HCT116 (cell line): ENCODE data around the gene OR5C1. TPM values are rescaled to one million over a fixed set of nuclear protein-coding genes. Genes with fewer than 3 reads are reported as not detected.

Experiments used
- ATAC-seq: fragments of 200-7000 bp; cut with Tn5 transposase; 2 replicates; pipeline ENCODE4 v1.9.1; 2020; ENCODE audit warnings: mild to moderate bottlenecking, moderate library complexity
- BruUV-seq: library from RNA; stranded (reverse); fragments of 400-500 nt; replicated peaks from 2 replicates; lab custom pipeline; 2021; lab: Mats Ljungman, UMichigan
- CTCF ChIA-PET: fragments of 300-600 bp; sonication (Branson Sonifier 250); formaldehyde crosslinking; loops from one replicate; lab custom pipeline; 2021; ENCODE audit warnings: antibody characterized with exemption; lab: Charles Lee
- POLR2A ChIA-PET: fragments of 300-600, 350-600 bp; sonication (Branson Sonifier 250); formaldehyde crosslinking; loops from one replicate; lab custom pipeline; 2021; ENCODE audit warnings: antibody characterized with exemption; lab: Charles Lee
- RAD21 ChIA-PET, 2 experiments: fragments of 300-600 bp; sonication (Branson Sonifier 250); formaldehyde crosslinking; loops; one replicate each; lab custom pipeline; 2023; ENCODE audit warnings: low total read pairs in 2 of 2; ENCODE audit not compliant: uncharacterized antibody in 2 of 2, unreplicated experiment in 2 of 2, low non-redundant PET in 1 of 2; lab: Charles Lee
- DNase-seq: peaks from one replicate; pipeline ENCODE4 v3.0.0-alpha.2; 2010; ENCODE audit warnings: low read depth, low spot score
- H2AFZ ChIP-seq: fragments of 200-600 bp; shearing (Covaris generic), sonication (generic); 2 replicates; pipeline ENCODE4 v1.6.1; 2017; ENCODE audit warnings: low read depth, mixed run types, mixed read lengths, antibody characterized with exemption, low read length; ENCODE audit not compliant: poor library complexity, severe bottlenecking
- H3K27ac ChIP-seq: 2 replicates; pipeline ENCODE4 v1.5.1; 2012; ENCODE audit warnings: low read depth, low read length
- H3K27me3 ChIP-seq: fragments of 200-600 bp; sonication (generic); 2 replicates; pipeline ENCODE4 v1.6.1; 2016; ENCODE audit warnings: mixed run types, low read length, mixed read lengths; ENCODE audit not compliant: insufficient read depth
- H3K36me3 ChIP-seq, 2 experiments: fragments of 200-500 bp in 1 of 2; fragments of 200-600 bp in 1 of 2; sonication (Bioruptor generic) in 1 of 2; sonication (generic) in 1 of 2; 2 replicates each; pipeline versions ENCODE4 v1.5.1 to v1.6.1; 2014 to 2016; ENCODE audit warnings: low read length in 2 of 2, inconsistent platforms in 1 of 2, mixed read lengths in 1 of 2, mixed run types in 1 of 2; ENCODE audit not compliant: insufficient read depth in 2 of 2, control insufficient read depth in 1 of 2
- H3K4me1 ChIP-seq, 2 experiments: fragments of 200-600 bp in 1 of 2; sonication (generic) in 1 of 2; 2 replicates each; pipeline versions ENCODE4 v1.5.1 to v1.6.1; 2012 to 2017; ENCODE audit warnings: low read length in 2 of 2, inconsistent platforms in 1 of 2, mild to moderate bottlenecking in 1 of 2, mixed read lengths in 1 of 2, mixed run types in 1 of 2, moderate library complexity in 1 of 2; ENCODE audit not compliant: insufficient read depth in 2 of 2, control insufficient read depth in 1 of 2
- H3K4me2 ChIP-seq: fragments of 200-600 bp; sonication (generic); 2 replicates; pipeline ENCODE4 v1.6.1; 2017; ENCODE audit warnings: mixed run types, low read length, mixed read lengths
- H3K4me3 ChIP-seq, 2 experiments: fragments of 200-600 bp in 1 of 2; sonication (generic) in 1 of 2; replicated peaks in 1 of 2; 2 replicates each; pipeline ENCODE4 v1.5.1; 2011 to 2016; ENCODE audit warnings: low read length in 2 of 2, control low read depth in 1 of 2, low read depth in 1 of 2, mild to moderate bottlenecking in 1 of 2, mixed read lengths in 1 of 2, mixed run types in 1 of 2
- H3K79me2 ChIP-seq: fragments of 200-600 bp; sonication (generic); 2 replicates; pipeline ENCODE4 v1.6.1; 2017; ENCODE audit warnings: mild to moderate bottlenecking, mixed run types, low read length, moderate library complexity, mixed read lengths; ENCODE audit not compliant: insufficient read depth
- H3K9ac ChIP-seq: fragments of 200-600 bp; sonication (generic); 2 replicates; pipeline ENCODE4 v1.6.1; 2016; ENCODE audit warnings: low read length, mixed read lengths
- H3K9me2 ChIP-seq: fragments of 200-600 bp; sonication (generic), shearing (Covaris generic); 2 replicates; pipeline ENCODE4 v1.6.1; 2017; ENCODE audit warnings: mixed run types, mild to moderate bottlenecking, moderate library complexity; ENCODE audit not compliant: insufficient read depth
- H3K9me3 ChIP-seq, 2 experiments: fragments of 200-500 bp in 1 of 2; fragments of 200-600 bp in 1 of 2; sonication (Bioruptor generic) in 1 of 2; sonication (generic) in 1 of 2; 2 replicates each; pipeline ENCODE4 v1.6.1; 2014 to 2017; ENCODE audit warnings: low read length in 2 of 2, mixed read lengths in 2 of 2, inconsistent platforms in 1 of 2, low read depth in 1 of 2, mild to moderate bottlenecking in 1 of 2, mixed run types in 1 of 2, moderate library complexity in 1 of 2; ENCODE audit not compliant: control insufficient read depth in 1 of 2, insufficient read depth in 1 of 2
- H4K20me1 ChIP-seq: fragments of 200-600 bp; sonication (generic), shearing (Covaris generic); 2 replicates; pipeline ENCODE4 v1.6.1; 2017; ENCODE audit warnings: mixed run types, mild to moderate bottlenecking, moderate library complexity; ENCODE audit not compliant: insufficient read depth
- CEBPB ChIP-seq: IDR thresholded peaks from 2 replicates; pipeline ENCODE4 v1.6.1; 2012; ENCODE audit warnings: low read depth
- ELF1 ChIP-seq: IDR thresholded peaks from 2 replicates; pipeline ENCODE4 v1.6.1; 2012; ENCODE audit warnings: low read depth, borderline replicate concordance
- EZH2 ChIP-seq: fragments of 200-600 bp; sonication (generic); IDR thresholded peaks from 2 replicates; pipeline ENCODE4 v1.6.1; 2017; ENCODE audit warnings: antibody characterized with exemption, mixed run types
- EZH2phosphoT487 ChIP-seq: fragments of 200-600 bp; IDR thresholded peaks from 2 replicates; pipeline ENCODE4 v1.6.1; 2018; ENCODE audit warnings: antibody characterized with exemption, borderline replicate concordance
- FOSL1 ChIP-seq: IDR thresholded peaks from 2 replicates; pipeline ENCODE4 v1.6.1; 2012; ENCODE audit warnings: low read depth
- JUND ChIP-seq: IDR thresholded peaks from 2 replicates; pipeline ENCODE4 v1.6.1; 2012
- POLR2A ChIP-seq: IDR thresholded peaks from 2 replicates; pipeline ENCODE4 v1.7.0; 2011; ENCODE audit warnings: borderline replicate concordance; ENCODE audit not compliant: insufficient read depth, insufficient read length; ENCODE audit errors: extremely low read depth
- RAD21 ChIP-seq: IDR thresholded peaks from 2 replicates; pipeline ENCODE4 v1.6.1; 2012; ENCODE audit warnings: low read depth, mild to moderate bottlenecking
- SIN3A ChIP-seq: IDR thresholded peaks from 2 replicates; pipeline ENCODE4 v1.6.1; 2012; ENCODE audit warnings: low read depth
- SRF ChIP-seq: IDR thresholded peaks from 2 replicates; pipeline ENCODE4 v1.6.1; 2012; ENCODE audit warnings: low read depth
- YY1 ChIP-seq: IDR thresholded peaks from 2 replicates; pipeline ENCODE4 v1.6.1; 2011; ENCODE audit warnings: low read length, low read depth, moderate library complexity, mild to moderate bottlenecking; ENCODE audit not compliant: insufficient replicate concordance; ENCODE audit errors: extremely low read depth
- intact Hi-C: fragments of 100-400 bp; cut with micrococcal nuclease; formaldehyde crosslinking; loops from 2 replicates; pipeline ENCODE4 v1.10.0; 2022
- total RNA-seq: library from RNA; stranded (reverse); gene quantifications from one replicate; pipeline ENCODE4 v1.2.1, GENCODE V29; 2021; ENCODE audit not compliant: unreplicated experiment
- TF ChIP-seq, protein P1 (sequence below), 3 experiments: fragments of 200-600 bp in 1 of 3; sonication (generic) in 1 of 3; IDR thresholded peaks in 2 of 3; conservative IDR thresholded peaks in 1 of 3; 2 replicates each; pipeline ENCODE4 v1.5.1; 2012 to 2017; ENCODE audit warnings: low read depth in 2 of 3, low read length in 2 of 3, antibody characterized with exemption in 1 of 3, borderline replicate concordance in 1 of 3, control low read depth in 1 of 3, mild to moderate bottlenecking in 1 of 3, mixed read lengths in 1 of 3, mixed run types in 1 of 3, moderate library complexity in 1 of 3; ENCODE audit not compliant: insufficient read depth in 1 of 3
- TF ChIP-seq, protein P2 (sequence below): IDR thresholded peaks from 2 replicates; pipeline ENCODE4 v1.6.1; 2011; ENCODE audit warnings: mild to moderate bottlenecking, low read length, moderate library complexity; ENCODE audit not compliant: insufficient replicate concordance; ENCODE audit errors: extremely low read depth

OR5C1 gene
- total RNA-seq, 1 experiment from 2014 or later: not detected

DNA sequence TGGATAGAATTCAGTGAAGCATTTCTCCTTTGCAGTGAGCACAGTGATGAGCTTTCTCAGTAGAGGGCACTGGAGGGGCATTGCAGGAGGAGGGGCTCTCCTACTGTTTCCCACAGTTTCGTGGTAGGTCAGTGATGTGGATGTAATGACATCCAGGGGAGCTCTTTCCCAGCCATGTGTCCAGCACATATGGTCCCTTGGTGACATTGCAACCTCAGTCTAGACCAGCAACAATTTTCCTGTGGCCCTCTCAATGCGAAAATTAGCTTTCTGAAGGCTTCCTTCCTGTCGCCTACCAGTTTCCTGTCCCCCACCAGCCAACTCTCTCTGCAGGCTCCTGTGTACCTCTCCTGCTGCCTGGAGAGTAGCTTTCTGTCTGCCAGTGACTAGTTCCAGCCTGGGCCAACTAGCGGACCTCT lies 46.6 kb downstream of the OR5C1 start:
- Histone ChIP-seq H3K9ac (no peak overlapping the region), H4K20me1 (no peaks in the 10 kb centered on the region), H3K4me1 (peaks cover 9 to 15% of the 10 kb centered on the region in 2 experiments; a peak in 3 of 4 replicates), H3K79me2 (no peaks in the 10 kb centered on the region), H3K4me2 (no peak overlapping the region), H3K9me2 (no peaks in the 10 kb centered on the region), H3K36me3 (no peaks in the 10 kb centered on the region), H3K4me3 (no peak overlapping the region), H3K9me3 (no peaks in the 10 kb centered on the region), H2AFZ (peak overlapping the region; percentile 21), H3K27me3 (no peaks in the 10 kb centered on the region), H3K27ac (no peak overlapping the region)
- intact Hi-C loops: no loop called here
- RAD21 ChIA-PET: no interaction called here
- TF ChIP-seq RAD21 (peak; percentile 35; the same call in 1 of the 2 replicates), FOSL1 (no peak)
- TF ChIP-seq, protein P1, sequence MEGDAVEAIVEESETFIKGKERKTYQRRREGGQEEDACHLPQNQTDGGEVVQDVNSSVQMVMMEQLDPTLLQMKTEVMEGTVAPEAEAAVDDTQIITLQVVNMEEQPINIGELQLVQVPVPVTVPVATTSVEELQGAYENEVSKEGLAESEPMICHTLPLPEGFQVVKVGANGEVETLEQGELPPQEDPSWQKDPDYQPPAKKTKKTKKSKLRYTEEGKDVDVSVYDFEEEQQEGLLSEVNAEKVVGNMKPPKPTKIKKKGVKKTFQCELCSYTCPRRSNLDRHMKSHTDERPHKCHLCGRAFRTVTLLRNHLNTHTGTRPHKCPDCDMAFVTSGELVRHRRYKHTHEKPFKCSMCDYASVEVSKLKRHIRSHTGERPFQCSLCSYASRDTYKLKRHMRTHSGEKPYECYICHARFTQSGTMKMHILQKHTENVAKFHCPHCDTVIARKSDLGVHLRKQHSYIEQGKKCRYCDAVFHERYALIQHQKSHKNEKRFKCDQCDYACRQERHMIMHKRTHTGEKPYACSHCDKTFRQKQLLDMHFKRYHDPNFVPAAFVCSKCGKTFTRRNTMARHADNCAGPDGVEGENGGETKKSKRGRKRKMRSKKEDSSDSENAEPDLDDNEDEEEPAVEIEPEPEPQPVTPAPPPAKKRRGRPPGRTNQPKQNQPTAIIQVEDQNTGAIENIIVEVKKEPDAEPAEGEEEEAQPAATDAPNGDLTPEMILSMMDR (IDR thresholded peaks at IDR 0.05 in 2 of 3, conservative IDR thresholded peaks at IDR 0.05 in 1 of 3; ENCODE audit: borderline replicate concordance in 1 of 3, insufficient read depth in 1 of 3, low read depth in 2 of 3, low read length in 2 of 3): peak; percentile 18 to 26 (median 19); a peak in 2 of 6 replicates
- POLR2A ChIA-PET: no interaction called here
- BruUV-seq: no TSS peak
- ATAC-seq (peak; percentile 71), DNase-seq (no peak)
- CTCF ChIA-PET: interaction anchor here (1.4 kb wide), 1 partner anchor 515 kb away, joined by 6 read pairs; no protein-coding TSS in a partner anchor

DNA sequence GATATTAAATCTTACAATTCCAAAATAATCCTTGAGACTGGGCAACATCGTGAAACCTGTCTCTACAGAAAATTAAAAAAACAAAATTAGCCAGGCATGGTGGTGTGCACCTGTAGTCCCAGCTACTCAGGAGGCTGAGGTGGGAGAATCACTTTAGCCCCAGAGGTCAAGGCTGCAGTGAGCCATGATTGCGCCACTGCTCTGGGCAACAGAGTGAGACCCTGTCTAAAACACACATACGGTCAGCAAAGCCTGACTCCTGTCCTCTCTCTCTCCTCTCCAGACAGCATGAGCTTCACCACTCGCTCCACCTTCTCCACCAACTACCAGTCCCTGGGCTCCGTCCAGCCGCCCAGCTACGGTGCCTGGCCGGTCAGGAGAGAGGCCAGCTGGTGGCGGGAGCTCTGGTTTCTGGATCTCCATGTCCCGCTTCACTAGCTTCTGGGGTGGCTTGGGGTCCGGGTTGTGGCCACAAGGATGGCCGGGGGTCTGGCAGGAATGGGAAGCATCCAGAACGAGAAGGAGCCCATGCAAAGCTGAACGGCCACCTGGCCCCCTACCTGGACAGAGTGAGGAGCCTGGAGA lies 48.6 kb downstream of the OR5C1 start:
- ChIA-PET RAD21 (no interaction called here), POLR2A (no interaction called here), CTCF (no interaction called here)
- H3K36me3 ChIP-seq: no peaks in the 10 kb centered on the region
- H3K9me3 ChIP-seq: no peaks in the 10 kb centered on the region
- DNase-seq: no peak
- TF ChIP-seq SIN3A (no peak), SRF (no peak), EZH2 (no peak), ELF1 (no peak), FOSL1 (no peak), CEBPB (no peak), JUND (no peak), POLR2A (no peak), EZH2phosphoT487 (no peak), YY1 (no peak)
- TF ChIP-seq, protein P2, sequence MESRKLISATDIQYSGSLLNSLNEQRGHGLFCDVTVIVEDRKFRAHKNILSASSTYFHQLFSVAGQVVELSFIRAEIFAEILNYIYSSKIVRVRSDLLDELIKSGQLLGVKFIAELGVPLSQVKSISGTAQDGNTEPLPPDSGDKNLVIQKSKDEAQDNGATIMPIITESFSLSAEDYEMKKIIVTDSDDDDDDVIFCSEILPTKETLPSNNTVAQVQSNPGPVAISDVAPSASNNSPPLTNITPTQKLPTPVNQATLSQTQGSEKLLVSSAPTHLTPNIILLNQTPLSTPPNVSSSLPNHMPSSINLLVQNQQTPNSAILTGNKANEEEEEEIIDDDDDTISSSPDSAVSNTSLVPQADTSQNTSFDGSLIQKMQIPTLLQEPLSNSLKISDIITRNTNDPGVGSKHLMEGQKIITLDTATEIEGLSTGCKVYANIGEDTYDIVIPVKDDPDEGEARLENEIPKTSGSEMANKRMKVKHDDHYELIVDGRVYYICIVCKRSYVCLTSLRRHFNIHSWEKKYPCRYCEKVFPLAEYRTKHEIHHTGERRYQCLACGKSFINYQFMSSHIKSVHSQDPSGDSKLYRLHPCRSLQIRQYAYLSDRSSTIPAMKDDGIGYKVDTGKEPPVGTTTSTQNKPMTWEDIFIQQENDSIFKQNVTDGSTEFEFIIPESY: no peak
- TF ChIP-seq, protein P1 (IDR thresholded peaks at IDR 0.05 in 2 of 3, conservative IDR thresholded peaks at IDR 0.05 in 1 of 3; ENCODE audit: borderline replicate concordance in 1 of 3, insufficient read depth in 1 of 3, low read depth in 2 of 3, low read length in 2 of 3): no peak
- no TSS peak for BruUV-seq
- H3K79me2 ChIP-seq: no peaks in the 10 kb centered on the region
- H3K4me1 ChIP-seq: peaks cover 9 to 15% of the 10 kb centered on the region in 2 experiments; a peak in 3 of 4 replicates
- no peaks in the 10 kb centered on the region for H4K20me1 ChIP-seq
- intact Hi-C loops: no loop called here
- no peak overlapping the region for H3K4me2 ChIP-seq
- no peak for ATAC-seq
- no peak overlapping the region for H3K4me3 ChIP-seq
- H3K27ac ChIP-seq: no peak overlapping the region
- no peak overlapping the region for H2AFZ ChIP-seq
- H3K27me3 ChIP-seq: no peaks in the 10 kb centered on the region
- no peak overlapping the region for H3K9ac ChIP-seq
- no peaks in the 10 kb centered on the region for H3K9me2 ChIP-seq
